ENCODE data around the gene MRTFB. TPM values are rescaled to one million over a fixed set of nuclear protein-coding genes. Genes with fewer than 3 reads are reported as not detected.

MRTFB gene
- total RNA-seq, 1 donor, result 11.6 TPM

DNA sequence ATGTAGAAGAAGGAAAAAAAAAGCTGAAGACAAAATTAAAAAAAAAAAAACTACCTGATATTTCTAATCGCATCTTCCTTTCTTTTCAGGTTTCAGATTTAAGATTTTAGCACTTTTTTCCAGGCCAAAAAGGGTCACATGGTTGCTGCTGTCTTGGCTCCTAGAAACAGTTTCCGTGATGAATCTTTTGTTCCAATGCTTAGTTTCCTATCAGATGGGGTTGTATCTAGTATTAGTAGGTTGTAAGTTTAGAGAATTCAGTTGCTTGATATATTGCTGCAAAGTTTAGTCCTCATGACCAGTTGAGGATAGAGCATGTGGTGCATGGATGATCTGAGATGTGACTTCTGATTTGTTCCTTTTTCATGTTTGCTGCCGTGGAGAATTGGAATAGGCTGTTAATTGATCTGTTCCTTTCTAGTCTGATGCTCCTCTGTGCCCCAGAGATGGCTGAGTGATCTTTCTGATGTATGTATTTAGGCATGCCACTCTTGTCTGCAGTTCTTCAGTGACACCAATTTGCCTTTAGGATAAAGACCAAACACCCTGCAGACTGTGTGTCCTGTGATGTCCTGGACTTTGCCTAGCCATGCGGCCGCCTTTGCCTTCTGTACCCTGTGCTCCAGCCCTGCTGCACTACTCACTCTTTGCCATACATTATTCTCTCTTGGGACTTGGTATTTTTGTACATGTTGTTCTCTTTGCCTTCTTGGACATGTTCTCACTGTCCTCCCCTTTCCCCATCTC is 94.0 kb downstream of the MRTFB start:
- Histone ChIP-seq H3K27ac (ENCODE audit: low read depth, low read length) (no peak overlapping the region), H4K20me1 (ENCODE audit: insufficient read depth, low read length) (no peaks in the 10 kb centered on the region), H3K27me3 (ENCODE audit: insufficient read depth, low read length) (no peaks in the 10 kb centered on the region), H2AFZ (ENCODE audit: low read length) (no peak overlapping the region), H3K4me1 (ENCODE audit: insufficient read depth, low read length) (peaks cover 4% of the 10 kb centered on the region), H3K4me2 (ENCODE audit: insufficient read depth, low read length) (no peak overlapping the region), H3K79me2 (ENCODE audit: insufficient read depth, low read length) (no peaks in the 10 kb centered on the region), H3K9me3 (ENCODE audit: low read depth, low read length) (no peaks in the 10 kb centered on the region), H3K4me3 (ENCODE audit: insufficient read depth, low read length) (no peak overlapping the region), H3K36me3 (ENCODE audit: insufficient read depth, low read length) (no peaks in the 10 kb centered on the region)
- TF ChIP-seq, protein P1, sequence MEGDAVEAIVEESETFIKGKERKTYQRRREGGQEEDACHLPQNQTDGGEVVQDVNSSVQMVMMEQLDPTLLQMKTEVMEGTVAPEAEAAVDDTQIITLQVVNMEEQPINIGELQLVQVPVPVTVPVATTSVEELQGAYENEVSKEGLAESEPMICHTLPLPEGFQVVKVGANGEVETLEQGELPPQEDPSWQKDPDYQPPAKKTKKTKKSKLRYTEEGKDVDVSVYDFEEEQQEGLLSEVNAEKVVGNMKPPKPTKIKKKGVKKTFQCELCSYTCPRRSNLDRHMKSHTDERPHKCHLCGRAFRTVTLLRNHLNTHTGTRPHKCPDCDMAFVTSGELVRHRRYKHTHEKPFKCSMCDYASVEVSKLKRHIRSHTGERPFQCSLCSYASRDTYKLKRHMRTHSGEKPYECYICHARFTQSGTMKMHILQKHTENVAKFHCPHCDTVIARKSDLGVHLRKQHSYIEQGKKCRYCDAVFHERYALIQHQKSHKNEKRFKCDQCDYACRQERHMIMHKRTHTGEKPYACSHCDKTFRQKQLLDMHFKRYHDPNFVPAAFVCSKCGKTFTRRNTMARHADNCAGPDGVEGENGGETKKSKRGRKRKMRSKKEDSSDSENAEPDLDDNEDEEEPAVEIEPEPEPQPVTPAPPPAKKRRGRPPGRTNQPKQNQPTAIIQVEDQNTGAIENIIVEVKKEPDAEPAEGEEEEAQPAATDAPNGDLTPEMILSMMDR (IDR thresholded peaks at IDR 0.05; ENCODE audit: extremely low read depth, low read depth, low read length), result no peak
- DNase-seq (ENCODE audit: insufficient read length, low spot score, missing footprints), result no peak

DNA sequence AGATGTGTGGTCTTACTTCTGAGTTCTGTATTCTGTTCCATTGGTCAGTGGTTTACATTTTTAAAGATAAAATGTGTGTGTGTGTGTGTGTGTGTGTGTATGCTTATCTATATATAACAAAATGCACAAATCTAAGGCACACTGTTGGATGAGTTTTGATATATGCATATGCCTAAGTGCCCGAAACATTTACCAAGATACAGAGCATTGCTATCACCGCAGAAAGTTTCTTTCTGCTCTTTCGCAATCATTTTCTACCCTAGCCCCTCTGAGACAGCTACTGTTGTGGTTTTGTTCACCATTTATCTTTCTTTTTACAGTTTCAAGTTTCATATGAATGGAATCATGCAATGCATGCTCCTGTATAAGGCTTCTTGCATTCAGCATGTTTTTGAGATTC is 97.0 kb downstream of the MRTFB start:
- no peaks in the 10 kb centered on the region for H3K36me3 ChIP-seq (ENCODE audit: insufficient read depth, low read length)
- H3K9me3 ChIP-seq (ENCODE audit: low read depth, low read length), result no peaks in the 10 kb centered on the region
- TF ChIP-seq, protein P1 (IDR thresholded peaks at IDR 0.05; ENCODE audit: extremely low read depth, low read depth, low read length), result no peak
- no peaks in the 10 kb centered on the region for H3K27me3 ChIP-seq (ENCODE audit: insufficient read depth, low read length)
- H3K4me2 ChIP-seq (ENCODE audit: insufficient read depth, low read length), result no peak overlapping the region
- H3K79me2 ChIP-seq (ENCODE audit: insufficient read depth, low read length), result no peaks in the 10 kb centered on the region
- peaks cover 6% of the 10 kb centered on the region for H3K4me1 ChIP-seq (ENCODE audit: insufficient read depth, low read length)
- H3K4me3 ChIP-seq (ENCODE audit: insufficient read depth, low read length), result no peak overlapping the region
- no peak overlapping the region for H3K27ac ChIP-seq (ENCODE audit: low read depth, low read length)
- H2AFZ ChIP-seq (ENCODE audit: low read length), result no peak overlapping the region
- H4K20me1 ChIP-seq (ENCODE audit: insufficient read depth, low read length), result no peaks in the 10 kb centered on the region
- DNase-seq (ENCODE audit: insufficient read length, low spot score, missing footprints), result no peak

DNA sequence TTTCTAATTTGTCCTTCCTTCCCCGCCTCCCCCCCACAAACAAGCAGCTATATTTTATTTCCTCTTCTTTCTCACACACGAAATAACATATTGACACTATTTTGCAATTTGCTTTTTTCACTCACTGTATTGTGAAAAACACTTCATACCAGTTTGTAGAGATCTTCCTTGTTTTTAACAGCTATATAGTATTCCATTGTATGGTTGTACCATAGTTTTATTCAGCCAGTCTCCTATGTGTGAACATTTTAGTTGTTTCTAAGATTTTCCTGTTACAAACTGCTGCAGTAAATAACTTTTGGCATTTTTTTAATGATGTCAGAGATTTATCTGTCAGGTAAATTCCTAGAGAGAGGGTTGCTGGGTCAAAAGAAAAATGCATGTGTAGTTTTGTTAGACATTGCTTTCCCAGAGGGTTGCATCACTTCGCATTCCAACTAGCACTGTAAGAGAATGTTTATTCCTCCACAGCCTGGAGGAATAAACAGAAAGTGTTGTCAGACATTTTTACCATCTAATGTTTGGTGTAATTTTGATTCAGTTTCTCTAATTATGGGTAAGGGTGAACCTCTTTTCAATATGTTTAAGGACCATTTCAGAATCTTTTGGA is 101.2 kb downstream of the MRTFB start:
- TF ChIP-seq, protein P1 (IDR thresholded peaks at IDR 0.05; ENCODE audit: extremely low read depth, low read depth, low read length), result no peak
- peaks cover 6% of the 10 kb centered on the region for H3K4me1 ChIP-seq (ENCODE audit: insufficient read depth, low read length)
- no peaks in the 10 kb centered on the region for H4K20me1 ChIP-seq (ENCODE audit: insufficient read depth, low read length)
- no peak overlapping the region for H3K4me3 ChIP-seq (ENCODE audit: insufficient read depth, low read length)
- no peaks in the 10 kb centered on the region for H3K79me2 ChIP-seq (ENCODE audit: insufficient read depth, low read length)
- no peak overlapping the region for H3K4me2 ChIP-seq (ENCODE audit: insufficient read depth, low read length)
- H3K9me3 ChIP-seq (ENCODE audit: low read depth, low read length), result no peaks in the 10 kb centered on the region
- H2AFZ ChIP-seq (ENCODE audit: low read length), result no peak overlapping the region
- no peaks in the 10 kb centered on the region for H3K36me3 ChIP-seq (ENCODE audit: insufficient read depth, low read length)
- no peak overlapping the region for H3K27ac ChIP-seq (ENCODE audit: low read depth, low read length)
- peak; percentile 30 for DNase-seq (ENCODE audit: insufficient read length, low spot score, missing footprints)
- no peaks in the 10 kb centered on the region for H3K27me3 ChIP-seq (ENCODE audit: insufficient read depth, low read length)

DNA sequence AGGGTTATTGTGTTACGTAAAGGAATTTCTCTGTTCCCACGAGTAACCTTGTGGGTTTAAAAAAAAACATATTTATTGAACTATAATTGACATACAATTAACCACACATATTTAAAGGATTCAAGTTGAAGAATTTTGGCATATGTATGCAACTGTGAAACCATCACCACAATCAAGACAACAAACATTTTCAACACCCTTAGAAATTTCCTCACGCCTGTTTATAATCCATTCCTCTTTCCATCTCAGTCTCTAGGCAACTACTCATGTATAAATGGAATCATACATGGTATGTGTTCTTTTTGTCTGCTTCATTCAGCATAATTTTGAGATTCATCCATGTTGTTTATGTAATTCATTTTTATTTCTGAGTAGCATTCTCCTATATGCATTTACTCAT is 104.0 kb downstream of the MRTFB start:
- Histone ChIP-seq H4K20me1 (ENCODE audit: insufficient read depth, low read length) (no peaks in the 10 kb centered on the region), H3K27me3 (ENCODE audit: insufficient read depth, low read length) (no peaks in the 10 kb centered on the region), H3K4me3 (ENCODE audit: insufficient read depth, low read length) (no peak overlapping the region), H3K36me3 (ENCODE audit: insufficient read depth, low read length) (no peaks in the 10 kb centered on the region), H3K27ac (ENCODE audit: low read depth, low read length) (no peak overlapping the region), H3K4me2 (ENCODE audit: insufficient read depth, low read length) (no peak overlapping the region), H3K79me2 (ENCODE audit: insufficient read depth, low read length) (no peaks in the 10 kb centered on the region), H3K9me3 (ENCODE audit: low read depth, low read length) (no peaks in the 10 kb centered on the region), H3K4me1 (ENCODE audit: insufficient read depth, low read length) (peaks cover 2% of the 10 kb centered on the region), H2AFZ (ENCODE audit: low read length) (no peak overlapping the region)
- DNase-seq (ENCODE audit: insufficient read length, low spot score, missing footprints), result no peak
- TF ChIP-seq, protein P1 (IDR thresholded peaks at IDR 0.05; ENCODE audit: extremely low read depth, low read depth, low read length), result no peak

All from osteoblast (primary cell).